Measurements from ENCODE around the gene MOB3B.

Gene MOB3B

DNA sequence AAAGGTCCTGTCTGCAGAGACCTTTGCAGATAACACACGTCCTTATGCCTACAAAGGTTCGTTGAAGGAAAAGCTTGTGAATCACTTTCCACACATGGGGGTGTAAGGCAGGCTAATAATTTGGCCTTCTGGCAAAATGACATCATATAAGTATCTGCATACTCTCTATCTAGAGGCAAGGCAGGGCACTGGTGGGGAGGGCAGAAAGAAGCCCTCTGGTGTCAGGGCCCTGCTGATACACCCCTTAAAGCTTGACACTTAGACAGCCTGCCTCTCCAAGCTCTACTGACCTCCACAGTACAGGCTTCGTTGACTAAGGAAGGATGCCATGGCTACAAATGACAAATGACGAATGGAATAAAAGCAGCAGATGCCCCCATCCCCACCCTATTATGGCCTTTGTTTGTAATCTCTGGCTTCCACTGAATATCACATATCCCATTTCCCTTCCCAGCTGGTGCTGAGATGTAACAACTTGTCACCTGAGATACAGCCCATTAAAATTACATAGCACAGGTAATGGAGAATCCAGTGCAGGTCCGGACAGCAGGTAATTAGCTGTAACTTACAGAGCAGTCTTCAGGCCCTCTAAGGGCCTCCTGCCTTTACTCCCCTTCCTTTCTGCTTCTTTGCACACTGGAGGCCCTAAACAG, 82.5 kb downstream of the MOB3B start:
- DNase-seq (ENCODE audit: low read depth), result no peak

GRCh38 chr9:27445688-27446087, 83.9 kb downstream of the MOB3B start:
- no peak for DNase-seq (ENCODE audit: low read depth)

DNA sequence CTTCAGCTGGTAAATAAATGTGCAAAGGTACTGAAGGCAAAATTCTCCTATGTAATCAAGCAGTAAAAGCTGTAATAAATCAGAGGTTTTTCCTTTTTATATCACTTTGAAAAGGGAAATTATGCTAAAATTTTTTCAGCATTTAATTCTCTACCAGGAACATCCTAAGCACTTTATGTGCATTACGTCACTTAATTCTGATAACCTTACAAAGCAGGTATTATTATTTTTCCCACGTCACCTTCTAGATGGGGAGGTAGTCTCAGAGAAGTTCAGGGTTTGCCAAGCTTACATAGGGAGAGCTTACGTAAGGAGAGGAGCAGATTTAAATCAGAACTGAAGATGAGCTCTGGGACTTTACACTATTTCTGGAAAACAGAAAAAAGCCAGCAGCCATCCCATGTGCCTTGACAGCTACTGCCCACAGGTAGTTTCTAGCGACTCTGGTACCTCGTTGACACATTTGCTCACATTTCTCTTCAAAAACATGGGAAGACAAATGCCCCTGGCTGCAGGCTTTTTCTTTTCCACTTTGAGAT, 84.5 kb downstream of the MOB3B start:
- DNase-seq (ENCODE audit: low read depth), result no peak

DNA sequence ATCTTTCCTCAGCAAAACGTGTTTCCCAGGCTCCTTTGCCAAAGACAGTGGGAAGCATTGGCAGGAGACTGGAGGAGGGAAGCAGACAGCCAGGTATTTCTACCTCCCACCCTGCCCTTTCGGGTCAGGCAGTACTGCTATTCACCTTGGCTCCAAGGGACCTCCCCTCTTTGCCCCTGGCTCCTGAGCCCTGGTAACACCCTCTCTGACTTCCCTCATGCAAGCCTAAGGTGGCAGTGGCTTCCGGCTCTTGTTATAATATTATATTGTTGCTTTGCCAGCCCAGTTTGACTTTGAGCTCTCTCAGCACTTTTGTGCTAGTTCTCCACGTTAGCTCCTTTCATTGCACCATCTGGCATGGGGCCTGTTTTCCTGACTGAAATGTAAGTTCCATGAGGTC, 87.2 kb downstream of the MOB3B start:
- DNase-seq (ENCODE audit: low read depth), result no peak

DNA sequence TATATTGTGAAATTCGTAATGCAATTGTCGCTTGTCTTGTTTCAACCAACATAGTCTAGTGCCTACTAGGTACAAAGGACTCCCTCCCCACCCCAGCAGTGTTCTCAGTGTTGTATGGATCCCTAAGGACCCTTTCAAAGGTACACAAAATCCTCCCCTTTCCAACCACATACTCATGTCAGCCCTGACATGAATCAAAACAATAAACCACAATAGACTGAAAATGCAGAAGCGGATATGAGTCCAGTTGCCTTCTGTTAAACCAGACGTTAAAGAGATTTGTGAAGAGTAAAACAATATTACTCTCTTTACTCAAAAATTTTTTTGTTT, 87.9 kb downstream of the MOB3B start:
- DNase-seq (ENCODE audit: low read depth), result no peak

- DNase-seq (ENCODE audit: low read depth), result no peak
These were observed 88.5 kb downstream of the MOB3B start for GRCh38 chr9:27440888-27441740.

DNA sequence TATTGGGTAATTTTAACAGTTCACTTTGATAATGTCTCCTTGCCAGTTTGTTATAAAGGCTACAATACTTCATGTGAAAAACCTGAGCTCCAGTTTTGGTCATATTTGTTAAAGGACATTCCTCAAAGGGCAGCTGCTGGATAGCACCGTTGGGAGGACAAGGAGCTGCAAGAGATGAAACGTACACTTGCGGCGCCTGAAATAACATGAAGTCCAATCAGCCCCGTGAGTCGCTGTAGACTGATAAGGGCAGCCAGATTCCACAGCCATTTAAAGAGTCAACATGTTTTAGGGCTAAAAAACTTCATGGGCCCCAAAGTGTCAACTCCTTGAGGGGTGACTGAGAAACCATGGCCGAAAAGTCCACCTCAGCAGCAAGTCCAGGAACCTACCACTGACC, 91.1 kb downstream of the MOB3B start:
- no peak for DNase-seq (ENCODE audit: low read depth)

- no peak for DNase-seq (ENCODE audit: low read depth)
These were observed 91.8 kb downstream of the MOB3B start for GRCh38 chr9:27437652-27438373.

GRCh38 chr9:27436234-27436633, 93.4 kb downstream of the MOB3B start:
- no peak for DNase-seq (ENCODE audit: low read depth)

DNA sequence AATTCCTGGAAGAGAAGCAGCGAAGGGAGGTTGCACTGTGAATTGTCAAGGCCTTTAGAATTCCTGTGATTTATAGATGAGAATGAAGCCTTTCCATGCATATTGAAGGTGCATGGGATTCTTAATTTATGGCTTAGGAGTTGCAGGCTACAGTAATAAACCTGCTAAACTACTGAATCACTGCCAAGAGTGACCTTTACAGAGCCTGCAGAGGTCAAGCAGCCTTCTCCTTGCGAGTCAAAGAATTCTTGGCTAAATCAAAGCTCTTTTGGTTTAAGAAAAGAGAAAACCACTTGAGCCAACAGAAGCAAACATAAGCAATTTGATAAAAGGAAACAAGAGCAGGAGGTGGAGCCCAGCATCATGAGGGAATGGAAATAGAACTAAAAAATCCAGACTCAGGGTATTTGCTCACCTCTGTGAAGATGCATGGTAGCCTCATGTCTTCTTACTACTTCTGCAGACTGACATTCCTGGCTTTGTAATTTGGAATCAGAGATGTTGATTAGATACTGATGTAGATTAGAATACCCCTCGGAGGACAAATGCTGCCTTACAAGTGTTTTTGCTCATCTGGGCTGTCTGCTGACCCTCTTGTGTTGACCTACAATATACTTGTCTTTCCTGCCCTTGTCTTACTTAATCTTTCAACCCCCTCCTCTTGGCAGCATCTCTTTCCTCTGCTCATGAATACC, 95.8 kb downstream of the MOB3B start:
- no peak for DNase-seq (ENCODE audit: low read depth)

- DNase-seq (ENCODE audit: low read depth), result no peak
These were observed 97.3 kb downstream of the MOB3B start for GRCh38 chr9:27432308-27432707.

DNA sequence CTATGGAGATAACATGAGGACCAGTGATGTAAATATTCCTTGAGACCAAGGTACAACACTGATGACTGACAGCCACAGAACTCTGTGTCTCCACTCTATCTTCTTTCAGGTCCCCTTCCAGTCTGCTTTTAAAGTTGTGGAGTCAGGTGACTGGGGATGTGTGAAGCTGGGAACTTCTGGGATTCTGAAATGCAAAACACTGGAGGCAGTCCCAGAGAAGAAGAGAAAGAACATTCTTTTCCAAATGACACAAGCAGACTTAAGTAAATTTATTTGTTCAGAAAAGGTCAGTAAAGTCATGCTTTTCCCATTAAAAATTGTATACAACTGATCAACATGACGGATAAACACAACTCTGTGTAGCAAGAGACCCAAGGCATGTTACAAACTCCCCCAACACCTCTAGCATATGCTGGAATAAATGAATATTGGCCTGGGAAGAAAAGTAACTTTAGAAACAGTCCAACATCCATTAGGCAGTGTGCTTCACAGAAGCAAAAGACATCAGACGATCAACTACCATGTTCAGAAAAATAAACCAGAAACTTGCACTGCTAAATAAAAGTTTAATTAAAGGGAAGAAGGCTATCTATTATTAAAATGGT, 98.0 kb downstream of the MOB3B start:
- no peak for DNase-seq (ENCODE audit: low read depth)

DNA sequence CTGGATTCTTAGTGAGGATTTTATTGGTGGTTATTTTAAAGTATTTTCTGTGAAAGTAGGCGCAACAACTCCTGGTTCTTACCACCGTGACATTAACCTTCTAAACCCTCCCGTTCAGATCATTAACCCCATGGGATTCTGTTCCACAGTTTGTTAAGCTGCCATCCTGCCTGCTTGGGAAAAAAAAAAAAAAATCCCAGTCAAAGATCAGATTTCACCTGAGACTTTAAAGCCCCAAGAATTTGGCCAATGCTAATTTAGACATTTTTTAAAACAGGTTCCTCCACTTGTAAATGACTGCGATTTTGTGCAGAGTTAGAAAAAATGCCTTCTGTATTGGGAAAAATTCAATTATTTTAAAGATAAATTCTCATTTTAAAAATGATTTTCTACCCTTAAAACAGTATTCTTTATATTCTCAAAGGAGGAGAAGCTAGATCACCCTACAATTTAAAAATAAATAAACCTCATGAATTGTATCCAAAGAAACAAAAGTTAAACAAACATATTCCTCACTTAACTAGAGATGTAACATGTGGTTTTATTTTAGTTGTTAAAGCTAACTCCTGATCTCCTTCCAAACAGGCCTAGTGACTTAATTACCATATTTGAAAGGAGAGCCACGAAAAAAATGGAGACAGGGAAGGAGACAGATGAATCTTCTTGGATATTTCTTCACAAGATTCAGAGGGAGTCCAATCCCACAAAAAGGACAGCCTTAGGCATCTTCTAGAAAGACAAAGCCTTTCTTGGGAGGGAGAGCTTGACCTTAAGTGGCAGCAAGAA, 98.7 kb downstream of the MOB3B start:
- no peak for DNase-seq (ENCODE audit: low read depth)

GRCh38 chr9:27429917-27430316, 99.7 kb downstream of the MOB3B start:
- DNase-seq (ENCODE audit: low read depth), result no peak

- no peak for DNase-seq (ENCODE audit: low read depth)
These were observed 100.2 kb downstream of the MOB3B start for GRCh38 chr9:27429436-27429835.

GRCh38 chr9:27428551-27428950, 101.1 kb downstream of the MOB3B start:
- DNase-seq (ENCODE audit: low read depth), result no peak

GRCh38 chr9:27427272-27427643, 102.4 kb downstream of the MOB3B start:
- DNase-seq (ENCODE audit: low read depth), result no peak

GRCh38 chr9:27426511-27427271, 102.9 kb downstream of the MOB3B start:
- no peak for DNase-seq (ENCODE audit: low read depth)

DNA sequence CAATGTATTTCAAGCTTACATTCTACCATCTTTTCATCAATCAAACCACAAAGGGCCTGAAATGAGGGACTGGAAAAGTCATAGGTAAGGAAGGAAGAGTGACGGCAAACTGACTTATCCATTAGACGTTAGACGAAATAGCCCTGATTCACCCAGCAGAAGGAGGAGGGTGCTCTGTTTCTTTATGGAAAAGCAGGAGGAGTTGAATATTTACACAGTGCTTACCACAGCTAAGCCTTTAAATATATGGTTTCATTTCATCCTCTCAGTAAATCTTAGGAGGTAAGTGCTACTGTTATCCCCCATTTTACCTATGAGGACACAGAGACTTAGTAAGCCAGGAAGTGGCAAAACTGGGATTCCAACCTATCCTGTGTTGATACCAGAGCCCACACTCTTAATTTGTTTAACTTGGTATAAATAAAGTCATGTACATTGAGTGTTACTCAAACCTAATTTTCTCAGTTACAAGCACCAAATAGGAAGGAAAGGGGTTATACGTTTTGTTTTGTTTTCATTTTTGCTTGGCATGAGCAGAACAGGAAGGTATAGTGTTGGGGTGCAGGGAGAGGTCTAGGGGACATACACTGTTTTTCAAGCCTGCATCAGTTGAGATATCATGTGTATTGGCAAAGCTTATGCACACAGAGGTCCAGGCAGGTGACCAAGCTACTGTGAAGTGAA, 103.6 kb downstream of the MOB3B start:
- no peak for DNase-seq (ENCODE audit: low read depth)

Data from activated T-cell treated with anti-CD3 and anti-CD28 coated beads for 1 hour (primary cell).